22Rv1 (cell line): ENCODE data around the gene H3-3A.

Experiments
- H3K27ac ChIP-seq: fragments of 450-650 bp; 2 replicates; pipeline ENCODE4 v1.5.1; 2017
- CTCF ChIP-seq: fragments of 450-650 bp; IDR thresholded peaks from 2 replicates; pipeline ENCODE4 v1.5.1; 2017; ENCODE audit warnings: mild to moderate bottlenecking
- ZFX ChIP-seq: fragments of 450-650 bp; IDR thresholded peaks from 2 replicates; pipeline ENCODE4 v1.6.1; 2017; ENCODE audit warnings: antibody characterized with exemption, borderline replicate concordance

The H3-3A gene

GRCh38 chr1:226038661-226039060 lies 23.9 kb upstream of the H3-3A start:
- no peak overlapping the region for H3K27ac ChIP-seq
- TF ChIP-seq ZFX (no peak), CTCF (no peak)

- TF ChIP-seq CTCF: no peak
- no peak for TF ChIP-seq ZFX
- H3K27ac ChIP-seq: no peak overlapping the region
These were observed 21.1 kb upstream of the H3-3A start for GRCh38 chr1:226041419-226041818.

- H3K27ac ChIP-seq: no peak overlapping the region
- TF ChIP-seq CTCF (no peak), ZFX (no peak)
These were observed 17.9 kb upstream of the H3-3A start for GRCh38 chr1:226044514-226045101.

- no peak overlapping the region for H3K27ac ChIP-seq
- no peak for TF ChIP-seq ZFX
- TF ChIP-seq CTCF: no peak
These were observed 16.3 kb upstream of the H3-3A start for GRCh38 chr1:226046240-226046639.

GRCh38 chr1:226047495-226047894 lies 15.0 kb upstream of the H3-3A start:
- H3K27ac ChIP-seq: no peak overlapping the region
- TF ChIP-seq CTCF (no peak), ZFX (no peak)

- no peak overlapping the region for H3K27ac ChIP-seq
- TF ChIP-seq ZFX (no peak), CTCF (no peak)
These were observed 13.6 kb upstream of the H3-3A start for GRCh38 chr1:226048886-226049285.

- TF ChIP-seq ZFX: no peak
- no peak for TF ChIP-seq CTCF
- H3K27ac ChIP-seq: no peak overlapping the region
These were observed 12.4 kb upstream of the H3-3A start for GRCh38 chr1:226050133-226050532.
